Calu3 (cell line): ENCODE results near the gene ZNF726. TPM values are rescaled to one million over a fixed set of nuclear protein-coding genes. Genes with fewer than 3 reads are reported as not detected.
"Not testable (repeated sequence)": the region's sequence is repeated elsewhere in the genome, so short reads cannot be mapped to it uniquely, and the experiment has no call there.

ENCODE experiments used
- BruUV-seq: library from RNA; stranded (reverse); fragments of 400-500 nt; replicated peaks from 2 replicates; lab custom pipeline; 2021; lab: Mats Ljungman, UMichigan
- CTCF ChIA-PET: fragments of 300-600 bp; sonication (Branson Sonifier 250); formaldehyde crosslinking; loops from one replicate; lab custom pipeline; 2022; ENCODE audit warnings: antibody characterized with exemption; lab: Charles Lee
- DNase-seq: peaks from one replicate; pipeline ENCODE4 v3.0.0; 2022
- H3K27ac Mint-ChIP-seq: one replicate; pipeline ENCODE4 v1.8.0; 2022; ENCODE audit warnings: mixed read lengths; ENCODE audit not compliant: unreplicated experiment
- H3K27me3 Mint-ChIP-seq: one replicate; pipeline ENCODE4 v1.8.0; 2022; ENCODE audit warnings: mixed read lengths; ENCODE audit not compliant: unreplicated experiment
- H3K36me3 Mint-ChIP-seq: one replicate; pipeline ENCODE4 v1.8.0; 2022; ENCODE audit warnings: mild to moderate bottlenecking, moderate library complexity, mixed read lengths; ENCODE audit not compliant: insufficient read depth, unreplicated experiment
- H3K4me1 Mint-ChIP-seq: one replicate; pipeline ENCODE4 v1.8.0; 2022; ENCODE audit warnings: mild to moderate bottlenecking, low read depth, mixed read lengths; ENCODE audit not compliant: unreplicated experiment
- H3K4me3 Mint-ChIP-seq: one replicate; pipeline ENCODE4 v1.8.0; 2022; ENCODE audit warnings: mild to moderate bottlenecking, low read depth, moderate library complexity, mixed read lengths; ENCODE audit not compliant: unreplicated experiment
- H3K9me3 Mint-ChIP-seq: one replicate; pipeline ENCODE4 v1.8.0; 2022; ENCODE audit warnings: low read depth, mixed read lengths; ENCODE audit not compliant: unreplicated experiment
- intact Hi-C: fragments of 100-400 bp; cut with micrococcal nuclease; formaldehyde crosslinking; loops from one replicate; pipeline ENCODE4 v1.10.0; 2022; ENCODE audit not compliant: unreplicated experiment
- total RNA-seq: library from RNA; stranded (reverse); gene quantifications from 2 replicates; pipeline ENCODE4 v1.2.3, GENCODE V29; 2022
- TF ChIP-seq, protein P1 (sequence below): fragments of 200-600 bp; IDR thresholded peaks from one replicate; pipeline ENCODE4 v1.8.0; 2022; ENCODE audit warnings: antibody characterized with exemption; ENCODE audit not compliant: unreplicated experiment

The ZNF726 gene
- total RNA-seq, 1 experiment from 2014 or later, result 9.7 TPM

DNA sequence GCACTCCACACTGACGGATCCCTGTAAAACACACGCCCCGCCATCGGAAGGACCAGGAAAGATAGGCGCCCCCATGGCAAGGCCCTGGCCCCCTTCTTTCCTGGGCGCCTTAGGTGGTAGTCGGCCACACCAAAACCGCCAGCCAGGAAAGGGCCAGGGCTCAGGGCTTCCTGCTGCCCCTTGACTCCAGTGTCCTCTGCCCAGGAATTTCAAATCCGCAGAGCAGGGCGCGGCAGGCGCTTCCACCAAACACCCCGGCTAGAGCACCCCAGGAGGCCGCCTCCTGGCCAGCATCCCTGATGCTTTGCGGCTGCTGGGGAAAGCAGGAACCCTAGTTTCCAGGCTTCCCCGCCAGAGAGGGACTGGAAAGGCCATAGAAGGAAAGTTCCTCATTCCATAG is 57.5 kb downstream of the ZNF726 start:
- H3K36me3 Mint-ChIP-seq, result no peaks in the 10 kb centered on the region
- CTCF ChIA-PET, result no interaction called here
- no peak overlapping the region for H3K4me3 Mint-ChIP-seq
- peaks cover 20% of the 10 kb centered on the region for H3K9me3 Mint-ChIP-seq
- H3K27me3 Mint-ChIP-seq, result no peaks in the 10 kb centered on the region
- TF ChIP-seq, protein P1, sequence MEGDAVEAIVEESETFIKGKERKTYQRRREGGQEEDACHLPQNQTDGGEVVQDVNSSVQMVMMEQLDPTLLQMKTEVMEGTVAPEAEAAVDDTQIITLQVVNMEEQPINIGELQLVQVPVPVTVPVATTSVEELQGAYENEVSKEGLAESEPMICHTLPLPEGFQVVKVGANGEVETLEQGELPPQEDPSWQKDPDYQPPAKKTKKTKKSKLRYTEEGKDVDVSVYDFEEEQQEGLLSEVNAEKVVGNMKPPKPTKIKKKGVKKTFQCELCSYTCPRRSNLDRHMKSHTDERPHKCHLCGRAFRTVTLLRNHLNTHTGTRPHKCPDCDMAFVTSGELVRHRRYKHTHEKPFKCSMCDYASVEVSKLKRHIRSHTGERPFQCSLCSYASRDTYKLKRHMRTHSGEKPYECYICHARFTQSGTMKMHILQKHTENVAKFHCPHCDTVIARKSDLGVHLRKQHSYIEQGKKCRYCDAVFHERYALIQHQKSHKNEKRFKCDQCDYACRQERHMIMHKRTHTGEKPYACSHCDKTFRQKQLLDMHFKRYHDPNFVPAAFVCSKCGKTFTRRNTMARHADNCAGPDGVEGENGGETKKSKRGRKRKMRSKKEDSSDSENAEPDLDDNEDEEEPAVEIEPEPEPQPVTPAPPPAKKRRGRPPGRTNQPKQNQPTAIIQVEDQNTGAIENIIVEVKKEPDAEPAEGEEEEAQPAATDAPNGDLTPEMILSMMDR, result no peak
- H3K4me1 Mint-ChIP-seq, result no peaks in the 10 kb centered on the region
- H3K27ac Mint-ChIP-seq, result no peak overlapping the region
- no TSS peak for BruUV-seq
- intact Hi-C loops, result no loop called here
- DNase-seq, result no peak

DNA sequence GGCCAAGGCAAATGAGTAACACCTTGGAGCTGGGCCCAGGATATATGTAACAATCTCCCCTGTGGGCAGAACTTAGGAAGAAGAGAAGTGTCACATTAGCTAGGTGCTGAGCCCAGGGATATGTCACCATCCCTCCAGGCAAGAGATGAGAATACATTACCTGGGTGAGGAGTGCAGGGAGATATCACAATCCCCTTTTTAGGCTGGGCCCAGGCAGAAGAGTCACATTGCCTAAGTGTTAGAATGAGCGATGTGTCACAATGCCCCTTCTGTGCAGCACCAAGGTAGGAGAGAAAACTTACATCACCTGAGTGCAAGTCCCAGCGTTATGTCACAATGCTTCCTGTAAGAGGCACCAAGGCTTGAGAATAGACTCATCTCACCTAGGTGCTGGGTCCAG is 60.3 kb downstream of the ZNF726 start:
- H3K4me3 Mint-ChIP-seq, result no peak overlapping the region
- CTCF ChIA-PET, result no interaction called here
- intact Hi-C loops, result no loop called here
- no TSS peak for BruUV-seq
- TF ChIP-seq, protein P1, result no peak
- H3K9me3 Mint-ChIP-seq, result peaks cover 22% of the 10 kb centered on the region
- H3K36me3 Mint-ChIP-seq, result no peaks in the 10 kb centered on the region
- no peaks in the 10 kb centered on the region for H3K27me3 Mint-ChIP-seq
- no peaks in the 10 kb centered on the region for H3K4me1 Mint-ChIP-seq
- H3K27ac Mint-ChIP-seq, result no peak overlapping the region
- no peak for DNase-seq

DNA sequence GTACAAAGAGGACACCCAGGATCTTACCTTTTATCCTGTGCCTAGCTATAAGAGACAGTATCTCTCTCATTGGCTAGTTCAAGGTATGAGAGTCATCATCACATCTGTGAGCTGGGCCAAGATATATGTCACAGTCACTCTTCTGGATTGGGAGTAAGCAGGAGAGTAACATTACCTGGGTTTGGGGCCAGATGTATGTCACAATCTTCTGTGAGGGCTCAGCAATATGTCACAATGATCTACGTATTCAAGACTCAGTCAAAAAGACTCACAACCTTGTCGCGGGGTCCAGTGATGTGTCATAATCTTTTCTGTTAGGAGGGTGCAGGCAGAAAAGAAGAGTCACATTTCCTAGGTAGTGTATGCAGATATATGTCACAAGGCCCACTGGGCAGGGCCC is 61.9 kb downstream of the ZNF726 start:
- BruUV-seq, H3K27me3 Mint-ChIP-seq, H3K36me3 Mint-ChIP-seq, intact Hi-C loops, DNase-seq, H3K4me3 Mint-ChIP-seq, CTCF ChIA-PET, H3K27ac Mint-ChIP-seq, H3K4me1 Mint-ChIP-seq: not testable (repeated sequence)
- H3K9me3 Mint-ChIP-seq, result peaks cover 35% of the 10 kb centered on the region

DNA sequence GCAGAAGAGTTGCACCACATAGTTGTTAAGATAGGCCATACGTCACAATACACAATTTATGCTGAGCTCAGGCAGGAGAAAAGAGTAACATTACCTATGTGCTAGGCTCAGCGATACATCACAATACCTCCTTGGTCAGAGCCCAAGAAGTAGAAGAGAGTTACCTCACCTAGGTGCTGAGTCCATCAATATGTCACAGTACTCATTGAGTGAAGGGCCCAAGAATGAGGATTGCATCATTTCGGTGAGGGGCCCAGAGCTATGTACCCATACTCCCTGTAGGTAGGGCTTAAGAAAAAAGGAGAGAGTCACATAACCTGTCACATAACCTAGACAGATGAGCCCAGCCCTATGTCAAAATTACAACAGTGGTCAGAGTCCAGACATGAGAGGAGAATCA is 62.6 kb downstream of the ZNF726 start:
- CTCF ChIA-PET, H3K27me3 Mint-ChIP-seq, H3K4me1 Mint-ChIP-seq, DNase-seq, intact Hi-C loops, H3K4me3 Mint-ChIP-seq, BruUV-seq, H3K27ac Mint-ChIP-seq, H3K36me3 Mint-ChIP-seq: not testable (repeated sequence)
- peaks cover 35% of the 10 kb centered on the region for H3K9me3 Mint-ChIP-seq

DNA sequence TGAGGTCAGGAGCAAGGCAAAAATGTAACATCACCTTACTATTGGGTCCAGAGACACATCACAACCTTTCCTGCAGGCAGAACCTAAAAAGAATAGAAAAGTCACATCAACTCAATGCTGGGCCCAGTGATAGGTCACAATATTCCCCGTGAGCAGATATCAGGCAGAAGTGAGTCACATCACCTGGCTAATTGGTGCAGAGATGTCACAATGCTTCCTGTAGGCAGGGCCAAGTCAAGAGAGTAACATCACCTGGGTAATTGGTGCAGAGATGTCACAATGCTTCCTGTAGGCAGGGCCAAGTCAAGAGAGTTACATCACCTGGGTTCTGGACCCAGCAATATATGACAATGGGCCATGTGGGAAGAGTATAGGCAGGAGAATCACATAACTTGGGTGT is 63.4 kb downstream of the ZNF726 start:
- no peak overlapping the region for H3K4me3 Mint-ChIP-seq
- no peaks in the 10 kb centered on the region for H3K36me3 Mint-ChIP-seq
- CTCF ChIA-PET, result no interaction called here
- intact Hi-C loops, result no loop called here
- DNase-seq, result no peak
- TF ChIP-seq, protein P1, result no peak
- no peak overlapping the region for H3K27ac Mint-ChIP-seq
- no TSS peak for BruUV-seq
- no peaks in the 10 kb centered on the region for H3K27me3 Mint-ChIP-seq
- no peaks in the 10 kb centered on the region for H3K4me1 Mint-ChIP-seq
- H3K9me3 Mint-ChIP-seq, result peaks cover 32% of the 10 kb centered on the region
